HG02623 (cell line): Measurements from ENCODE around the gene LRRC4C.

ENCODE experiments used
- ATAC-seq: cut with Tn5 transposase; IDR thresholded peaks from one replicate; pipeline ENCODE4 v1.9.1; 2021; ENCODE audit warnings: moderate library complexity; ENCODE audit not compliant: unreplicated experiment

The LRRC4C gene

GRCh38 chr11:40391679-40392078 is 1067.8 kb downstream of the LRRC4C start:
- no peak for ATAC-seq

GRCh38 chr11:40388097-40388818 is 1071.2 kb downstream of the LRRC4C start:
- no peak for ATAC-seq

DNA sequence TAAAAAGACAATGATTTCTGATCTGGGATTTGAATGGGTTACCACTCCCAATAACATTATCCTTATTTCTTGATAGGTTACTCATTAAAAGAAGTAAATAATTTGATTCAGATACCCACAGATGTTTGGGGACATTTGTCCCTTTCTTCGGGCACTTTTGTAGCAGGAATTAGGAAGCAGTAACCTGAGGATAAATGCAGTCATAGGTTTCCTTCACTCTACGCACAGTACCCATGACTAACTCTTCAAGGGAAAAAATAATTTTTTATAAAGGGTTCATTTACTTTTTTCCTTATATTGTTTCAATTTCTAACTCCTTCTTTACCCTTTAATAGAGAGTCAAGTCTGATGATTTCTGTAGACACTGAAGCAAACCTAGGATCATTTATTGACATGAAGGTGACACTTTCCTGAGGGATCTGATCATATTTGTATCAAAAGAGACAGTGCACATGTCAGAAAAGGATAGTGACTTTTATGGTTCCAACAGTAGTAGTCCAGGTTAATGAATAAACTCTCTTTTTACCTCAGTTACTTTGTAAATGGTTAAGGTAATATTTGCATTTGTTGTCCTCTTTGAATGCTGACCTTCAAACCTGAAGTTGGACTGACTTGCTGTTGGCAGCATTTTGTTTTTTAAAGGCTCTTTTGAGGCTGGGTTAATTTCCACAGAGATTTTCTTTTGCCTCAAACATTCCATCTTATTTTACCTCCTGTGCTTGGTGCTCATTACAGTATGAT is 1072.0 kb downstream of the LRRC4C start:
- no peak for ATAC-seq

DNA sequence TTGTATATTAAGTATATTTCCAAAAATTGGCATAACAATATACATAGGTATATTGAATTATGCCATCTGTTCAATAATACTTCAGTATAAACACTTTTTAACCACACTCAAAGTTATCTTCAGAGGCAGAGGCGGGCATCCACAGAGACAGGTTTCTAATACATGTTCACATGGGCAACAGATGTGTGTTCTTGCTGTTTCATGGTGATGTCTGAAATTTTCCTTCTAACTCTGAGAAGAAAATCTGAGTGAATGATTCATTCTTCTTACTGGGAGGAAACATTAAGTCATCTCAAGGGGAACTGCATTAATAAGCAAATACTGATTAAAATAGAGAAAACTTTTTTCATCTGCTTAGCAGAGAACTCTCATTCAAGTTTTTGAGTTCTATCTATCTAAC is 1074.5 kb downstream of the LRRC4C start:
- ATAC-seq = no peak

GRCh38 chr11:40381481-40381880 is 1078.0 kb downstream of the LRRC4C start:
- no peak for ATAC-seq

DNA sequence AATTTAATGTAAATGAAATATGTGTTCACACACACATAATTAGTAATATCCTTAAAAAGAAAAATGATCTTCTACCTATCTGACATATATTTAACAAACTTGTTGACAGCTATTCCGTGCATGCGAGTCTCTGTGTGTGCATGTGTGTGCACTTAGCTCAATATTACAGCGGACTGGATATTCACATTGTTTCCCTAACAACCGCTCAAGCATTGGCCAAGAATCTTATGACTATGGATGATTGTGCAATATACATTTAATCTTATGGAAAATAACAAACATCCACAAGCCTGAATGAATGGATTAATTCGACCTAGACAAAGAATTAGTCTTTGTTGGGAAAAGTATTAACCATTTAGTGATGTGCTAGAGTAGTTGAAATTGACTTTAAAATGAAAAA is 1078.6 kb downstream of the LRRC4C start:
- no peak for ATAC-seq

- ATAC-seq = no peak
Observed at GRCh38 chr11:40376331-40376730, 1083.1 kb downstream of the LRRC4C start.

DNA sequence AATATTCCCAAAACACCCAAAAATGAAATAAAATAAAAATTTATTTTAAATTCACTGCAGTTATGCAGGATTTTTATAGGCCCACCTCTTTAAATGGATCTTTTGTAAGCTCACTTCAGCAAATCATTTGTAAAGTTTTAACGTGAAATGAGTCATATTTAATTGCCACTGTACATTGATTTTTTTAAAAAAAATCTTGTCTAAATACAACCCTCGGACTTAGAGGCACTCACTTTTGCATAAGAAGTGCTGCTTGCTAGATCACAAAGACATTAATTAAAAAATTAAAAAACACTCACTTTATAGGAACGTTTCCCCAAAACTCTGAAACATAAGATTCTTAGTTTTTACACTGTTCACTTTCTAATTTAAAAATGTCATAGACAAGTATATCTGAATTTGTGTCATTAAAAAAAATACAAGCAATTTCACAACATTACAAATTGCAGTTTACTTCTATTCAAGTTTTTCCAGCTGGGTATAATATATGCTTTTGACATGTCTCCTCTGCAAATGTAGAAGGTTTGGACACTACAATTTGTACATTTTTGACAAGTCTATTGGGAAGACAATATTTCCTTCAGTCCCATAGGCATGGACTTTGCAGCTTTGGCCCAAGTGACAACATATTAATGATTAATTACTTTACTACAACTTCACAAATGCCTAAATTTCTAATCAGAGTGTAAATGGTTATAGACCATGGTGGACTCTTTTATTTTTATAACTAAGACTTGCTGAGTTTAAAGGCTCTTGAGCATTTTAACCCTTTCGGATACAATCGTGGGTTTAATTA is 1088.4 kb downstream of the LRRC4C start:
- no peak for ATAC-seq

DNA sequence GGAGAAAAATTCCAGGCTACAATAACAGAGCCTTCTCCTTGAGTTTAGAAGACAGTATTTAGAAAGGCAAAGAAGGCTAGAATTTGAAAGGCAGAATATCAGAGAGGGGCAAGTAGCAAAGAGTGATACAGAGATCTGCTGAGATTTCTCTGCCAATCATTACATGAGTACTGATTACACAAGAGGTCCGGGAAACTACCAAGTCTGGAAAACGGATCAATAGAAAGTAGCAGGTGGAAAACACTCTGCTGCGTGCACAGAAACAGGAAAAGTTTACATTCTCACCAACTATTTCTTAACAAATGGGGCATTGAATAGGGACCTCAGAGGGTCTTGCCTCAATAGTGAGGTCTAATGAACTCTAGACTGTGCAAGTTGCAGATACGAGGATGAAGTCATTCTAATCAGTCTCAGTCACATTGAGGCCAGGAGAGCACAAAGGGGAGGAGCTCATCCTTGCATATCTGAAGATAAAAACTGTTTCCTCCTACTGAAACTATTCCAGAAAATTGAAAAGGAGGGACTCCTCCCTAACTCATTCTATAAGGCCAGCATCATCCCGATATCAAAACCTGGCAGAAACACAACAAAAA is 1099.2 kb downstream of the LRRC4C start:
- ATAC-seq = no peak

DNA sequence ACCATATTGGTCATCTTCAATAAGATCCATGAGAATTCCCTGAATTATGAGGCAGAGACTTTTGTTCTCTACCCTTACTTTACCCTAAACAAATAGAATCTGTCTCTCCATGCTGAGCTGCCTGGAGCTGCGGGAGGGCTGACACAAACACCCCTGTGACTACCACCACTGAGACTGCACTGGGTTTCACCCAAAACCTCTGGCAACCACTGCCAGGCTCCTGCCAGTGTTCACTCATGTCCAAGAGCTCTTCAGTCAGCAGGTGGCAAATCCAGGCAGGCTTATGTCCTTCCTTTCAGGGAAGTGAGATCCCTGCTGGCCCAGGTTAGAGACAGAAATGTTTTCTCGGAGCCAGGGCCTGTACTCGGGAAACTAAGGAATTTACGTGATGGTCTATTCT is 1105.3 kb downstream of the LRRC4C start:
- no peak for ATAC-seq

- ATAC-seq = no peak
Observed at GRCh38 chr11:40340911-40341310, 1118.5 kb downstream of the LRRC4C start.

DNA sequence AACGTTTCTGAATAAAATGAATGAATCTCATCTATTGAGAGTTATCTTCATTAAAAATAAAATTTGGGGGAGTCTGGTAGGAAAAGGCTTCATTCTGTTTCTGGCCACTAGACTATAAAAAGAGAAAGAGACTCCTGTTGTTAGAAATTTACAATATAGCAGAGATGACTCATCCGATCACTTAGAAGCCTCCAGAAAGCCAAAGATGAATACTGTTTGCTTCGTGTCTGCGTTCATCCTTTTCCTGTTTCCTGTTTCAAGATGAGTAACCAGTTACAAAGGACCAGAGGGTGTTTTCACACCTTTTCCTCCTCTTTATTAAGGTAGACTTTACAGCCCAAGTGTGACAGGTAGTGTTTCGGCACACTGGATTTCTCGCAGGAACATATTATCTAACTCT is 1120.7 kb downstream of the LRRC4C start:
- no peak for ATAC-seq

DNA sequence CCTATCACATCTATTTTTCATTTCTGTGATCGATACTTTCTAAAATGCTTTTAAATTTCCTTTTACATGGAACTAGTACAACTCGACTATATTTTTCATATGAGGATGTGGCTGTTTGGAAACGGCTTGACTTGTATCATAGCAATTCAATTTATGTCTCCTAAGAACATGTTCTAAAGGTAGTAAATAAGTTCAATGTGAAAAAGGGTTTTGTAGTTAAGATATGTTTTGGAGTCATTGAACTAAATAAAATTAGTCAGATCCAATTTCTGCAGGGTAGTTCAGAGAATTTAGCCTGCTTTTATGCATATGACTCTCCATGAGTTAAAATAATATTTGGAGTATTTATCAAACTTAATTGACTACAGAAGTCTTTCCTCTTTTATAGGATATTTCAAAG is 1121.4 kb downstream of the LRRC4C start:
- ATAC-seq = no peak

- ATAC-seq = no peak
Observed at GRCh38 chr11:40337118-40337517, 1122.3 kb downstream of the LRRC4C start.

DNA sequence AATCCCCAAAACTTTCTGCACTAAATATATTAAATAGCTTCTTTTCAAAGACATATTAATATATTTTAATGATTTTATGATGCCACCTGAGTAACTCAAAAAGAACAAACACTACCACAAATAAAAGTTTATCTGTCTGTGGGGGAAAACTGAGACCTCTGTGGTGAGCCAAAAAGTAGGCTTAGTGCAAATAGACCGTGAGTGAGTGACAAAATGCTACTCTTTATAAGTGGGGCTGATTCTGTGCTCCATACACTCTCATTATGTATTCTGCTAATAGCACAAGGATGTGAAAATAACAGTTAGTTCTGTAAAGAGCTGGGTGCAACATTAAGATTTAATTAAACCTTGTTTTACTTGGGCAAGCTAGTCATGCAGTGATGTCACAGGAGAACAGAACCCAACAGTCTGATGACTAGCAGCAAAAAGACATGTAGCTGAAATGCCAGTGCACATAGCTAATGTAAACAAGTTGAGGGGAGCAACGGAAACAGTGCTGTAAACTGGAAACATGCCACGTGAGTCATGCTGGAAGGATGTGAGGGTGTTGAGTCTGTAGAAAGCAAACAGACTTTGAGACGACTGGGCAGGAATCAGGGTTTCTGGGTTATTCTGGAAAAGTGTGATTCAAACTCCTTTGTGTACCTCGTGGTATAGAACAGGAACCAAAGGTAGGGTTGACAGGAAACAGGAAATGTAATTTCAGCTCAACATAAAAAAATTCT is 1130.4 kb downstream of the LRRC4C start:
- ATAC-seq = no peak

- ATAC-seq = no peak
Observed at GRCh38 chr11:40323241-40323640, 1136.2 kb downstream of the LRRC4C start.

DNA sequence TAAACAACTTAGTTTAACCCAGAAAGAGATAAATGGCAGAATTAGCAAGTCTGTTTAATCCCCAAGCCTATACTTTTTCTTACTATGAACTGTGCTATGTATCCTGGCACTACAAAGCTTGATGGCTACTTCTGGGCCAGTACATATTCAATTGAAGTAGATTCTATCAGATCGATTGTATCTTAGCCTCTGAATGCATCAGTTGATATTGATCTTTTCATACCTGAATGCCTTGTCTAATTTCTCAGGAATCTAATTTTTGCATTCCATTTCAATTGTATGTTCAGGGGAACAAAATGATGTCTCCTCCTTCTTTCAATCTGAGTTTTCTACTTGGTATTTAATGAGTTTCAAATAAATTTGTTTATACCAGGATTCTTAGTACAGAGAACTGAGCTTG is 1137.9 kb downstream of the LRRC4C start:
- ATAC-seq = no peak

GRCh38 chr11:40316171-40316570 is 1143.3 kb downstream of the LRRC4C start:
- no peak for ATAC-seq

GRCh38 chr11:40315122-40315521 is 1144.3 kb downstream of the LRRC4C start:
- no peak for ATAC-seq

- ATAC-seq = no peak
Observed at GRCh38 chr11:40314327-40314726, 1145.1 kb downstream of the LRRC4C start.
